ENCODE measurements around the gene WASF3.
"Not testable (repeated sequence)": the region's sequence is repeated elsewhere in the genome, so short reads cannot be mapped to it uniquely, and the experiment has no call there.

The WASF3 gene

DNA sequence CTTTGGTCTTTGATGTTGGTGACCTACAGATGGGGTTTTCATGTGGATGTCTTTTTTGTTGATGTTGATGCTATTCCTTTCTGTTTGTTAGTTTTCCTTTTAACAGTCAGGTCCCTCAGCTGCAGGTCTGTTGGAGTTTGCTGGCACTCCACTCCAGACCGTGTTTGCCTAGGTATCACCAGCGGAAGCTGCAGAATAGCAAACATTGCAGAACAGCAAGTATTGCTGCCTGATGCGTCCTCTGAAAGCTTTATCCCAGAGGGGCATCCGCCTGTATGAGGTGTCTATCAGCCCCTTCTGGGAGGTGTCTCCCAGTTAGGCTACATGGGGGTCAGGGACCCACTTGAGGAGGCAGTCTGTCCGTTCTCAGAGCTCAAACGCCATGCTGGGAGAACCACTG, 78.2 kb downstream of the WASF3 start:
- DNase-seq (ENCODE audit: low read depth): not testable (repeated sequence)

DNA sequence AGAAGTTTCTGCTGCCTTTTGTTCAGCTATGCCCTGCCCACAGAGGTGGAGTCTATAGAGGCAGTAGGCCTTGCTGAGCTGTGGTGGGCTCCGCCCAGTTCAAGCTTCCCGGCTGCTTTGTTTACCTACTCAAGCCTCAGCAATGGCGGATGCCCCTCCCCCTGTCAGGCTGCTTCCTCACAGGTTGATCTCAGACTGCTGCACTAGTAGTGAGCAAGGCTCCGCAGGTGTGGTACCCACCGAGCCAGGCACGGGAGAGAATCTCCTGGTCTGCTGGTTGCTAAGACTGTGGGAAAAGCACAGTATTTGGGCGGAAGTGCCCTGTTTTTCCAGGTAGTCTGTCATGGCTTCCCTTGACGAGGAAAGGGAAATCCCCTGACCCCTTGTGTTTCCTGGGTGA, 78.6 kb downstream of the WASF3 start:
- DNase-seq (ENCODE audit: low read depth): not testable (repeated sequence)

DNA sequence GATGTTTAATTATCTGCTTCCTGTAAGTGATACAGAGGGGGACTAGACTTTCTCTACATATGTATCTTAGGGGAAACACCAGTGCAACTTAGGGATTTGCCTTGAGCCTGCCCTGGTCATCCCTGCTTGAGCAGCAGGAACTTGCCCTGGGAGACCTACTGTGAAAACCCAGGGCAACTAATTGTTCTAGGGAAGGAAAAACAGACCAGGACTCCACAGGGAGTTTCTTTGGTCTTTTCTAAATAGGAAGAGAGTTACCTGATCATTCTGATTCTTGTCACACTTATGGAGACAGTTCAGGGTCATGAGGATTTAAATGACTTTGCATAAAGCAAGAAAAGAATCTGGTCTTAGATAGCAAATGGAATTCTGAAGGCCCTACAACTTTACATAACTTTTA, 89.1 kb downstream of the WASF3 start:
- no peak for DNase-seq (ENCODE audit: low read depth)

DNA sequence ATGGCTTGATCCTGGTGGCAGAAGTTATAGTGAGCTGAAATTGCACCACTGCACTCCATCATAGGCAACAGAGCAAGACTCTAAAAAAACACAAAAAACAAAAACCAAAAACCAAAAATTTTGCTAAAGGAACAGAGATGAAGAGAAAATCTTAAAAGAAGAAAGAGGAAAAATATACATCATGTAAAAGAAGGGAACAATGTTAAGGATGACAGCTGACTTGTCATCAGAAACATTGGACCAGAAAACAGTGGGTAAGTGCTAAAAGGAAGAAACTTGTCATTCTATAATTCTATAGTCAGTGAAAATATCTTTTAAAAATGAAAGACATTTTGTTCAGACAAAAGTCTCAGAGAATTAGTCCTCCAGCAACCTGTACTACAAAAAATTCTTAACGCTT, 93.8 kb downstream of the WASF3 start:
- DNase-seq (ENCODE audit: low read depth): no peak

DNA sequence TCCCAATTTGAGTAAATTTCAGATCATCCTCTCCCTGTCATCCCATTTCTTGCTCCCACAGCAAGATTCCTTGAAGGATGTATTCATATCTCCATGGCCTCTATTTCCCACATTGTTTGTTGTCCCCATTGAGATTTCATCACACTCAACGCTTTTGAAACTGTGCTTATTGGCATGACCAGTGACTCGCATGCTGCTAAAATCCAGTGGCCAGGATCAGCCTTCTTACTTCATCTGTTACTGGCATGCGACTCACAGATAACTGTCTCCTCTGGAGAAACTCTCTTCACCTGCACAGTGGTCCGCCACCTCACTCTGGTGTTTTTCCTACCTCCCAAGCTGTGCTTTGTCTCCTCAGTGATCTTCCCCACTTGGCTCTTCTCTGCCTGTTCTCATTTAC, 95.8 kb downstream of the WASF3 start:
- no peak for DNase-seq (ENCODE audit: low read depth)

DNA sequence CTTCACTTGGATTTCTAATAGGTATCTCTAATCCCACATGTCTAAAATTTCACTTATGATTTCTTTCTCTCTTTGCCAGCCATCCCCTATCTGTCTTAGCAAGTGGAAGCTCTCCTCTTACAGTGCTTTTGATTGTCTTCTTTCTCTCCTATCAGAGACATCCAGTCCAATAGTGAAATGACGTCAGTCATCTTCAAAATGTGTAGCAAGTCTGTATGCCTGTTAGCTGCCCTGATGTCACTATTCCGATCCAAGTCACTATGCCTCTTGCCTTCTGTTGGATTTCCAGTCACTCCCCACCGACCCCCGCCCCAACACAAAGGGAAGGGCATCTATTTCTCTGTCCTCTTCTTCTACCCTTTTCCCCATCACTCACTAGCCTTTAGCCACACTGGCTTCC, 96.4 kb downstream of the WASF3 start:
- no peak for DNase-seq (ENCODE audit: low read depth)

DNA sequence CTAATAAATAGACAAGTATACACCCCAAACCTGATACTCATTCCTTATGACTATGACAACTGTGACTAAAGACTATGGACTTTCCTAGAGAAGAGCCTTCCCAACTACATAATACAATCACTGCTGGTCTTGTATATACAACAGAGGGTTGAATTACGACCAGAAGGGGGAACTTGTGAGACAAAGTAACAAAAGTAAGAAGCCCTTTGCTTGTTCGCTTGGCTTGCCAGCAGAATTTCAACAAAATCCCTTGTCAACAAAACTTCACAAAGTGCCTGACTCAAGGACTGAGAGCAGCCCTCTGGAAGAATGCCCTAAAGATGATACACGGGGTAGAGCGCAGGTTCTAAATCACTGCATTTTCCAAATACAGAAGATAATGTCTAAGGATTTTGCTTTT, 99.4 kb downstream of the WASF3 start:
- DNase-seq (ENCODE audit: low read depth): no peak

DNA sequence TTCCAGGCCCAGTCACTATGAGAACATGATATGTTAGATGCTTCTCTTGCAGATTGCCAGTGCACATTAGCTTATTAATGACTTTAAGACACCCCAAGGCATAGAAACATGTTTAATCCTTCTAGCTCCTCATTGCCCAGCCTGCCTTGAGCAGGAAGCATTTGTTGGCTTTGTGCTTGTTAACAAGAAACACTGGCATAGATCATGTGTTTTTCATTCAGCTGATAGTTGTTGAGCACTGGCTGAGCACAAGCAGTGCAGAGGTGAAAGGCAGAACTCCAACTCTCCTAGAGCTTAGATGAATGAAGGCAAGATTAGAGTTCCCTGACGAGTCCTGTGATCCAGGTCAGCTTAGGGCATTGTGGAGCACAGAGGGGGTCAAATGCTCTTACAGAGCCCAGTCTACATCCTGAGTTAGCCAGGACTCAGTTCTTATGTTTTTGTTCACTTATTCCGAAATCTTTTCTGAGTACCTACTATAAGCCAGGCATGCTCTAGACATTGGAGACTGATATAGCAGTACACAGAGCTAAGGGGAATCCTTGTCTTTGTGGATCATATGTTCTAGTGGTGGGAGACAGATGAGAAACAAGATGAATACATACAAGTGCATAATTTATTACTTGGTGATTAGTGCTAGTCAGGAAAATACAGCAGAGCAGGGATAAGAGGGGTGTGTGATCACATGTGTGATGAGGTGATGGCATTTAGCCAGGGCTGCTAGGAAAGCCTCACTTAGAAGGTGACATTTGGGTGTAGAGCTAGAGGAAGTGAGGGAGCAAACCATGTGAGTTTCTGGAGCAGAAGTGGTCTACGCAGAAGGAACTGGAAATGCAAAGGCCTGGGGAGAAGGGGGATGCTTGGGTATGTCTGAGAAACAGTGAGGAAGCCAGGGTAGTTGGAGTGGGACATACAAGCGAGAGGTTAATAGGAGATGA, 101.2 kb downstream of the WASF3 start:
- no peak for DNase-seq (ENCODE audit: low read depth)

DNA sequence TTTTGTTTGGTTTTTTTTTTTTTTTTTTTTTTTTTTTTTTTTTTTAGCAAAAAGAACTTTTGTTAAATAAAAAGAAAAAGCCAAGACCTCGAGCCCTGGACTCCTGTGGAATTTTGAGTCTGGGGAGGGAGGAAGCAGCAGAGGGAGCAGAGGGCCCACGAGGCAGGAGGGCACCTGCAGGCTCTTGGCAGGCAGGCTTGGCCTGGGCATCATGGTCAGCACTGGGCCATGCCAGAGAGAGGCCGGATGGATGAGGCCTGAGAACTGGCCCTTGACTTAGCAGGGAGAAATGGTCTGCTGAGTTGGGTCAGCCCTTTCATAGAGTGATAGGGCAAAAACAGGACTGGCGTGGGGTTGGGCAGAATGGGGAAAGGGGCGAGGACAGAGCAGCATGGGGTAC, 102.7 kb downstream of the WASF3 start:
- DNase-seq (ENCODE audit: low read depth): no peak

DNA sequence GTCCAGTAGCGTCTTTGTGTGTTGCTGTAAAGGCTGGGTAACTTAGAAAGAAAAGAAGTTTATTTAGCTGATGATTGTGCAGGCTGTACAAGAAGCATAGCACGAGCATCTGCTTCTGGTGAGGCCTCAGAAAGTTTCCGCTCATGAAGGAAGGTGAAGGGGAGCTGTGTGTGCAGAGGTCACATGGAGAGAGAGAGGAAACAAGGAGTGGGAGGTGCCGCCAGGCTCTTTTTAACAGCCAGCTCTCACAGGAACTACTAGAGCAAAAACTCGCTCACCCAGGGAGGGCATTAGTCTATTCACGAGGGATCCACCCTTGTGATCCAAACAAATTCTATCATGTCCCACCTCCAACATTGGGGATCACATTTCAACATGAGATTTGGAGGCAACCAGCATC, 103.3 kb downstream of the WASF3 start:
- no peak for DNase-seq (ENCODE audit: low read depth)

DNA sequence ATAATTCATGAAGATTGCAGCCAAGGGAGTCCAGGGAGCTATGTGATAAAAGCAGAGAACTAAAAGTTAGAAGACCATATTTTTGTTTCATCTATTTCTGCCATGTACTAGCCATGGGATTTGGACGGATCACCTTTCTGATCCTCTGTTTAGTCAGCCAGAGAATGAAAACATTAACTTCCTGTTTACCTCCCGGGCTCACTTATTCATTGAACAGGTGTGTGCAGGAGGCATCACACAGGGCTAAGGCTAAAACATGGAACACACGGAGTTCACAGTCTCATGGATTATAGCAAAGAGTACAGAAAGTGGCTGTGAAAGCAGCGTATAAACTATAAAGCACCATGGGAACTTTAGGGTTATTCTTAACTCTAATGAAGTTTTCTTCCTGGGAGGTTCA, 106.3 kb downstream of the WASF3 start:
- no peak for DNase-seq (ENCODE audit: low read depth)

DNA sequence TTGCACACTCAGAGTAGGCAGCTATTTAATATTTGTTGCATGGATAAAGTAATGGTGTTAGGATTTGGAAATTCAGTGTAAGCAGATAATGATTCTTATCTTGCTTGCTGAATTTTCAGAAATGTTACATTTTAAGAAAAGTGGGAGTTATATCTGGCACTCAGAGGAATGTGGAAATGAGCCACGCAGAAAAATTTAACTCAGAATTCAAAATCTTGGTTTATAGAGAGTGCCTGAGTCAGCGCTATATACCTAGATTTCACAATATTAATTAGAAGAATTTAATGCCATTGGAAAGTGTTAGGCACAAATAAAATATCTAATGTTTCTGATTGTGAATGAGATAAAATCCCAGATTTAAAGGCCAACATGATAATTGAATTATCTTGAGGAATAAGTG, 106.8 kb downstream of the WASF3 start:
- DNase-seq (ENCODE audit: low read depth): no peak

DNA sequence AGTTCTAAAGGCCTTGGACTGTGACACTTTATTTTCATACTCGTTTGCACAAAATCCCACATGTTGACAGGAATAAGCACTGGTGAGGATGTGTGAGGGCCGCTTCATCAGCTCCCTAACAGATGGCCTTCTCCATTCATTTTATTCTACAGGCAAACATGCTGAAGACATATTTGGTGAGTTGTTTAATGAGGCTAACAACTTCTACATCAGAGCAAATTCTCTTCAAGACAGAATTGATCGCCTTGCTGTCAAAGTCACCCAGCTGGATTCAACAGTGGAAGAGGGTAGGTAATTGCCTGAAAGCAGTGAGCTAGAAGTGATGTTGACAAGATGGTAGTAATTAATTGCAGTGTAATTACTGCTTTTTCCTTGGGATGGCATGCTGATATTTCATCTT, 107.4 kb downstream of the WASF3 start:
- DNase-seq (ENCODE audit: low read depth): no peak

DNA sequence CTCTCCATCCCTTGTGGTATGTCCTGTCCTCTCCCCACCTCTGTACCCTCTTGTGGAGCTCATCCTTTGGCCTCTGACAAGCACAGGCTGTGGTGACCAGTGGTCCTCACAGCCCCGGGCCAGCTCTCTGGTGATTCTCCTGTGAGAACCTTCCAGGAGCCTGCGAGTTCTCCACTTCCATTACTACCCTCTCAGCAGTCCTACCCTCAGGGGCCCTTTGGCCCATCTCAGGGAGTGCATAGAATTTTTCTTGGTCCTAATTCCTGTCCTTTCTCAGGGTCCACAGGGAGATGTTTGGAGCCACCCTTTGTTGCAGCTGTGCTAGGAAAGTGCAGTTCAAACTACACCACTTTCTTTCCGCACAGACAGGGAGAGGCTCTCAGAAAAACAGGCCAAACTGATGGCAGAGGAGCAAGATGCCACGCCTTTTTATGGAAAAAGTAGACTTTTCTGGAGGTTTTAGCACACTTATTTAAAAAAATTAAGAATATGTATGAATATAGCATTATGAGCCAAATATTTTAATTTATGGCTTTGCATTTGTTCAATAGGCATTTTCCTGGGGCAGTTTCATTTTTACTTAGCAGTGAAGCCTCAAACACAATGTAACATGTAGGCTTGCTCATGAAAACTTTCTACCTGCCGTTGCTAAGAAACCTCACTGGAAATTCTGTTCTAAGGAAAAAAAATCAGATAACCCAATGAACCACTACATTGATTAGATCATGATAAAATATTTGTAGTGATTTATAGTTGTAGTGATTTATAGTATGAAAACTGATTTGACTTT, 111.1 kb downstream of the WASF3 start:
- no peak for DNase-seq (ENCODE audit: low read depth)

DNA sequence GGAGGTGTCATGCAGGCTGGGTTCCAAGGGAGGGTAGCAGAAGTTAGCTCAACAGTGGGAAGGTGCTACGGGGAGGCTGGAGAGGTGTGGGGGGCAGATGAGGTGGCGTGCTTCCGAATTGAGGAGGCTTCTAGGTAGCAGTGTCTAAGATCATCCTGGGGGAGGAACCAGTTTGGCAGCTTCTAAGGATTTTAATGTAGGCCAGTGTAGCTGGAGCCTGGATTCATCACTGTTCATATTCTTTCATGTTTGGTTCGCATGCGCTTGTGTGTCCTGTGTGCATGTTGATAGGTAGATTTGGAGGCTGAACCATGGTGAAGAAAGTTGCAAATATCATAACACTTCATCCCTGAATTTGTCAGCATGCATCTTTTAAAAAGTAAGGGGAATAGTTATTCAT, 116.4 kb downstream of the WASF3 start:
- DNase-seq (ENCODE audit: low read depth): no peak

DNA sequence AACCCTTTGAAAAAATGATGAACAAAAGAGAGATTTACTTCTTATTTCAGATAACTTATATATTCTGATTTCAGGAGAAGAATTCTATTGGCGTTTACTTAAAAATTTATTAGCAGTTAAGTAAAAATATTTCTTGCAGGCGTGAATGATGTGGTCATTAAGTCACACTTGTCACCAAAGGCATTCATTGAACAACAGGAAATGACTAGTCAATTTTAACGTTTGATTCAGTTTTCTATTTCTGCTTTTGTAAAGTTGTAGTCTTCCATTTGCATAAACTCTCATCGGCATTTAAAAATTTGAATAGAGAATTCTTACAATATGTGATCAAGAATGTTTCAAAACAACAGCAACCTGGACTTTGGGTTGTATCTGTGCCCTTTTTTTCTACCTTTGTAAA, 119.7 kb downstream of the WASF3 start:
- no peak for DNase-seq (ENCODE audit: low read depth)

DNA sequence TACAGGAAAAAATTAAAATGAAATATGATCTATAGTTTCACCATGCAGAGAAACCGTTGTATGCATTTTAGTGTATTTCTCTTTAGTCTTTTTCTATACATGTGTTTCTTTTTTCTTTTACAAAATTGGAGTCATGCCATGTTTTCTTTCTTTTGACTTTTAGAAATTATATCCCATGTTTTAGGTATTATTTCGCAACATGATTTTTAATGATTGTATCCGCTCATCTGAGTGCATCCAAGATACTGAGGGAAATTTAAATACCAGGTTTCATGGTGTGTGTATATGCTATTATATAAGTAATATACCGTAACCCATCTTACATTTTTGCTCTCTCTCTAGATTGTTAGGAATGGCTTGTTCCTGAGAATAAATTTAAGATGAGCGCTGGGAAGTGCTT, 120.8 kb downstream of the WASF3 start:
- DNase-seq (ENCODE audit: low read depth): no peak

DNA sequence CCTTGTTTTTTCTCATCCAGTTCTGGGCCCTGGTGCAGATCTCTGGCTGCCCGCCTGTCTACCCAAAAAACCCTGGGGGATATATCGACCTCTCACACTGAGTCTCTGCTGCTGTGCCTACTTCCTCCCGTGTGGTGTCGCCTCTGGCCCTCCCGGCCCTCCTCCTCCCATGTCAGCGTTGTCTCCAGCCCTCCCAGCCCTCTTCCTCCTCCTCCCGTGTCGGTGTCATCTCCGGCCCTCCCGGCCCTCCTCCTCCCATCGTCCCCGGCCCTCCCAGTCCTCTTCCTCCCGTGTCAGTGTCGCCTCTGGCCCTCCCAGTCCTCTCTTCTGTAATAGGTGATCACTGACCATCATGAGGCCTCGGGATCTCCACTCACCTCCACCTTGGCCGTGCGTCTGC, 121.3 kb downstream of the WASF3 start:
- no peak for DNase-seq (ENCODE audit: low read depth)

DNA sequence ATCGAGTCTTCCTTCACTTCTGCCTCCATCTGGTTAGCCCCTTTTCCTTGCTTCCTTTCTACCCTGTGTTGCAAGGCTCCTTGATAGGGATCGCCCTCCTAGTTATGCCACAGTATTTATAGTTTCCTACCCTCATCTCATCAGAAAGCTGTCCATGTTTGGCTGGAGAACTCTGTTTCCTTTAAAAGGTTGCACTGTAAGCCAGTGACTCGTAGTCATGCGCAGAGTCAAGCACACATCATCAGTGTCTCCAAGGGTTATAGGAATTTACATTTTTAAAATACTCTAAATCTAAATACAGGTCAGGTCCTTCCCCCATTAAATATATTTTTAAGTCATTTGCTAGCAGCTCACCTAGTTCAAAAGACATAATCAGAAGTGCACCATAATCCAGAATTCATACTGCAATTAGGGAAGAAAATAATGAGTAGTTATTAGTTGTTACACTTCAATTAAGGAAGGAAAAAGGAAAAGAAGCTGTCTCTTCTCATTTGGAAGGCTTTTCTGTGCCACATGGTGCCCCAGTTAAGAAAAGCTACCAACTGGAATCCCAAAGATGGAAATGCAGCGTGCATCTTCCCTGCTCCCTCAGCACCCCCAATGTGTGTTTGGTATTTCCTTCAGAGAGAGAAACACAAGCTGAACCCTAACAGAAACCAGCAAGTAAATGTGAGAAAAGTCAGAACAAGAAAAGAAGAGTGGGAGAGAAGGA, 122.1 kb downstream of the WASF3 start:
- no peak for DNase-seq (ENCODE audit: low read depth)

DNA sequence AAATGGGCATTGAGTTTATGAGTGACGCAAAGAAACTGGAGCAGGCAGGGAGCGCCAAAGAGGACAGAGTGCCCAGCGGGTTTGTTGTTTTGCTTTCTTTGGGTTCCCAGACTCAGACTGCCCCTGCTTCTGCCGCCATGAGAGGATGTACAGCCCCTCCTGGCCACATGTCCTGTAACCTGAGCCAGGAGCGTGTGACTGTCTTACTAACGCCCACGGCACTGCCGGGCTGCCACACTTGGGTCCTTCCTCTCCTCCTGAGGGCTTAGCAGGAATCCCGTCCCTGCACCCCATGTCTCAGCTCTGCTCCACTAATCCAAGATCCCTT, 122.6 kb downstream of the WASF3 start:
- DNase-seq (ENCODE audit: low read depth): no peak

DNA sequence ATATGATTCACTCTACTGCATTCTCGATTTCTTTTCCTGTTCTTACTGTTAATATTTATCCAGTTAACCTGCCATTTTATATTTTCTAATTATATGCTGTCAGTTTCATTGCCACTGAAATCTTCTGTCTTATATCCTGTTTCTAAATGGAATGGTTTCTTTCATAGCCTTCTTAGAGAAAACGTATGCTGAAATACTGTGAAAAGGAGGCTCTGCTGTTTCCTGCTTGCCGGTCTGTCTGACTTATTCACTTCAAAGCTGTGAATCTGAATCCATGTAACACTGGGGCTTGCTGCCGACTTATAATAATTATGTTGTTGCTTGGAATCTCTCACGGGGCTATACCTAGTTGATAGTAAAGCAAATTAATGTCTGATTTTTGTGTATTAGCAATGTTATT, 123.1 kb downstream of the WASF3 start:
- DNase-seq (ENCODE audit: low read depth): no peak

DNA sequence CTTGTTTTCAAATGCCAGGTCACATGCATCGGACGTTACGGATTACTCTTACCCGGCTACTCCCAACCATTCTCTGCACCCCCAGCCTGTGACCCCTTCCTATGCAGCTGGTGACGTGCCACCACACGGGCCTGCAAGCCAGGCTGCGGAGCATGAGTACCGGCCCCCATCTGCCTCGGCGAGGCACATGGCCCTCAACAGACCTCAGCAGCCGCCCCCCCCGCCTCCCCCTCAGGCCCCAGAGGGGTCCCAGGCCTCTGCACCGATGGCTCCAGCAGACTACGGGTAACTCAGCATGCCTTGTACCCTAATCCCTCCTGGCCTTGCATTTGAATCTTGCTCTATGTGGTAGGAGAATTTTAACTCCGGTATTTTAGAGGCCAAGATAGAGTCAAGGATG, 123.6 kb downstream of the WASF3 start:
- no peak for DNase-seq (ENCODE audit: low read depth)

DNA sequence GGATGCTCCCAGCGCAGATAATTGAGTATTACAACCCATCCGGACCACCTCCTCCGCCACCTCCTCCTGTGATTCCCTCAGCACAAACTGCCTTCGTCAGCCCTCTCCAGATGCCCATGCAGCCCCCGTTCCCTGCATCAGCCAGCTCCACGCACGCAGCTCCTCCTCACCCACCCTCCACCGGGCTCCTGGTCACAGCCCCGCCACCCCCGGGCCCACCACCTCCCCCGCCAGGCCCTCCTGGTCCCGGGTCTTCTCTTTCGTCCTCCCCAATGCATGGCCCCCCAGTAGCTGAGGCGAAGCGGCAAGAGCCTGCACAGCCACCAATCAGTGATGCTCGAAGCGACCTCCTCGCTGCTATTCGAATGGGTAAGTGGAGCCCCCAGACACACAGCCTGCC, 125.1 kb downstream of the WASF3 start:
- no peak for DNase-seq (ENCODE audit: low read depth)

All from T-helper 22 cell (primary cell).